Lower leg skin (tissue), 4 donors: ENCODE measurements around the gene CLMN. TPM values are rescaled to one million over a fixed set of nuclear protein-coding genes. Genes with fewer than 3 reads are reported as not detected.

Experiments
- DNase-seq, 2 donors: peaks; one replicate each; pipeline ENCODE4 v3.0.0-alpha.2; 2019; ENCODE audit warnings: low spot score in 2 of 2
- H3K4me3 ChIP-seq: fragments of 200-600 bp; sonication (generic); 2 replicates; pipeline ENCODE4 v1.5.1; 2017; ENCODE audit warnings: mild to moderate bottlenecking, low read depth; ENCODE audit not compliant: poor library complexity, severe bottlenecking
- CTCF ChIP-seq, 3 donors: fragments of 450-650 bp; IDR thresholded peaks; one replicate each; pipeline ENCODE4 v1.5.1; 2016; ENCODE audit warnings: antibody characterized with exemption in 3 of 3, mild to moderate bottlenecking in 3 of 3, moderate library complexity in 2 of 3
- POLR2A ChIP-seq, 2 donors: fragments of 450-650 bp; IDR thresholded peaks; one replicate each; pipeline ENCODE4 v1.6.1; 2016 to 2017; ENCODE audit warnings: antibody characterized with exemption in 2 of 2, mild to moderate bottlenecking in 1 of 2, moderate library complexity in 1 of 2
- WGBS, 2 donors: methylation state at CpG; one replicate each; pipeline ENCODE4 v1.1.5; 2018; 5-methylcytosine and 5-hydroxymethylcytosine counted together
- intact Hi-C: fragments of 100-400 bp; cut with DNase I; formaldehyde crosslinking; loops from one replicate; pipeline ENCODE4 v1.15.0; 2023; ENCODE audit warnings: low total_unique reads
- total RNA-seq, 4 donors: library from RNA; depleted of rRNA; stranded (reverse); fragments of >200 nt; gene quantifications; one replicate each; pipeline ENCODE4 v1.1.0, GENCODE V29; 2016

CLMN gene, protein sequence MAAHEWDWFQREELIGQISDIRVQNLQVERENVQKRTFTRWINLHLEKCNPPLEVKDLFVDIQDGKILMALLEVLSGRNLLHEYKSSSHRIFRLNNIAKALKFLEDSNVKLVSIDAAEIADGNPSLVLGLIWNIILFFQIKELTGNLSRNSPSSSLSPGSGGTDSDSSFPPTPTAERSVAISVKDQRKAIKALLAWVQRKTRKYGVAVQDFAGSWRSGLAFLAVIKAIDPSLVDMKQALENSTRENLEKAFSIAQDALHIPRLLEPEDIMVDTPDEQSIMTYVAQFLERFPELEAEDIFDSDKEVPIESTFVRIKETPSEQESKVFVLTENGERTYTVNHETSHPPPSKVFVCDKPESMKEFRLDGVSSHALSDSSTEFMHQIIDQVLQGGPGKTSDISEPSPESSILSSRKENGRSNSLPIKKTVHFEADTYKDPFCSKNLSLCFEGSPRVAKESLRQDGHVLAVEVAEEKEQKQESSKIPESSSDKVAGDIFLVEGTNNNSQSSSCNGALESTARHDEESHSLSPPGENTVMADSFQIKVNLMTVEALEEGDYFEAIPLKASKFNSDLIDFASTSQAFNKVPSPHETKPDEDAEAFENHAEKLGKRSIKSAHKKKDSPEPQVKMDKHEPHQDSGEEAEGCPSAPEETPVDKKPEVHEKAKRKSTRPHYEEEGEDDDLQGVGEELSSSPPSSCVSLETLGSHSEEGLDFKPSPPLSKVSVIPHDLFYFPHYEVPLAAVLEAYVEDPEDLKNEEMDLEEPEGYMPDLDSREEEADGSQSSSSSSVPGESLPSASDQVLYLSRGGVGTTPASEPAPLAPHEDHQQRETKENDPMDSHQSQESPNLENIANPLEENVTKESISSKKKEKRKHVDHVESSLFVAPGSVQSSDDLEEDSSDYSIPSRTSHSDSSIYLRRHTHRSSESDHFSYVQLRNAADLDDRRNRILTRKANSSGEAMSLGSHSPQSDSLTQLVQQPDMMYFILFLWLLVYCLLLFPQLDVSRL
- 1 to 10 TPM; 5.6 to 7.6 (median 7.2) TPM for total RNA-seq

DNA sequence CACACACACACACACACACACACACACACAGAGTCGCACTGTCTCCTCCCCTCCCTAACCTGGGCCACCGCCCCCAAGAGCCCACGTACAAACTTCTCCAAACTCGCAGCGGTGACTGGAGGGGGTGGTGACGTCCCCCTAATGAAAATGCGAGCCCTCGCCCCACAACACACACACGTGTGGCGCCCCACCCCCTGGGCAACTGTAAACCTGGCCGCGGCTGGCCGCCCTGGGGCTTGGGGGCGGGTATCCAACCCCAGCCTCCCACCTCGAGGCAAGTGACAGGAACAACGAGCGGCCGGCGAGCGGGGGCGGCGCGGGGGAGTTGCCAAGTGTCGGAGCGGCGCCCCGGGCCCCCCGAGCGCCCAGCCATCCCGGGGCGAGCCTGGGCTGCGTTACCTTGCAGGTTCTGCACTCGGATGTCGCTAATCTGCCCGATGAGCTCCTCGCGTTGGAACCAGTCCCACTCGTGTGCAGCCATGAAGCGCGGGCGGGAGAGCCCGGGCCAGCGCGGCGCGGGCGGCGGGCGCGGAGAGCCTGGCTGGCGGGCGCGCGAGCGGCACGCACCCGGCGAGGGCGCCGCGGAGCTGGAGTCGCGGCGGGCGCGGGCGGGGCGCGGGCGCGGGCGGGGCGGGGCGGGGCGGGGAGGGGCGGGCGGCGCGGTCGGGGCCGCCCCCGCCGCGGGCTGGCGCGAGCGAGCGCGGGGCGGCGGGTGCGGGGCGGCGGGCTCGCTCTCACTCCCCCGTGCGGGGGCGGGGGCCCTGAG is at the start of gene CLMN:
Gene CLMN, minus strand, starts transcription at position 597 of the 766 bp plus-strand sequence. Its CDS starts 116 bp downstream, at position 481.
- H3K4me3 ChIP-seq = peak within 1 kb of the TSS; percentile 59
- intact Hi-C loops = no loop called here
- 1 to 2% methylated on average over 9 to 20 of the region's 98 CpGs for WGBS, 2 donors
- no peak for DNase-seq
- no peak for TF ChIP-seq CTCF (IDR thresholded peaks at IDR 0.05)

DNA sequence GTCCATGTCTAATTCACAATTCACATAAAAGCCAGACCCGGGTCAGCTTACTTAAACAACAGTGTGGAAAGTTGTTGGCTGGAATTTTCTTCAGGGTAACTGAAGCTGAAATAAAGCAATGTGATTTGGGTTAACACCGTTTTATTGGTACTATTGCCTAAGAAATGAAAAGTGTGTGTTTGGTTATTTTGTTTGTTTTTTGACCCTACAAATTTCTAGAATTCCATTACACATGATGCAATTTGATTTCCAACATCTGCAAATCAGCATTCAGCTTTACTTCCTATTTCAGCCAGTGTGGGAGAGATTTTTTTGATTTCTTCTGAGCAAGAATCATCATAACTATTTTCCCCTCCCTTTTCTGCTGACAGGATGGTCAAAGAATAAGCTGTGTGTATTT is 45.7 kb upstream of the CLMN start:
- WGBS, 2 donors = 64 to 68% methylated on average over 2 of the region's 2 CpGs
- intact Hi-C loops = no loop called here

DNA sequence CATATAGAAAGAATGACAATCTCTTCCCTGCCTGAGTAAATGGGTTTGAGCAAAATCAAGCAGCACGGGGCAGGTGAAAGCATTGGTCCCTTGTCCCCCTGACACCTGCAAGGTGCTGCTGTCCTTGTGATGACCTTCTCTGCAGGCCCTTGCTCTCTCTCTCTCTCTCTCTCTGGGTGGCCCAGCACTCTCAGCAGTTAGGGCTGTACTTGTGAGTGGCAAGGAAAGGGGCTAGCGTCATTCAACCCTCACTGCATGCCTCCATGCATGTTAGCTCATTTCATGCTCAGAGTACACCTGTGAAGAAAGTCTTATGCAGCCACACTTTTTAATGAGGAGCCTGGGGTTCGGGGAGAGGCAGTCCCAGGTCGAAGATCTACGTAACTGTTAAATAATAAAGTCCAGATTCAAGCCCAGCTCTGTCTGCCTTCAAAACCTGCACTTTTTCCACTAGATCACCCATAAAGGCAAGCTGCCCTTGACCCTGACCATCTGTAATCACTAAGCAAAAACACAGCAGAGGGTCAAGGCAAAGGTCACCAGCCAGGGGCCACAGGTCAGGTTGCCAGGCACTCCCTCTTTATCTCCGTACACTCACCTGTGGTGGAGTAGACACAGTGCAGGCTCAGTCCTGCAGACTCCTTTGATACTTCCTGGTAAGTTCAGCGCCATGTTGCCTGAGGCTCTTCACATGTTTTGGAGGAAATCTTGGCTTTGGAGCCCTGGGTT is 44.9 kb upstream of the CLMN start:
- DNase-seq = peak in 1 of 2 donors; percentile 79
- no peak for TF ChIP-seq CTCF (IDR thresholded peaks at IDR 0.05)
- TF ChIP-seq POLR2A (IDR thresholded peaks at IDR 0.05) = no peak
- no peak overlapping the region for H3K4me3 ChIP-seq
- intact Hi-C loops = no loop called here
- 66 to 69% methylated on average over 7 of the region's 7 CpGs for WGBS, 2 donors

More for the DNA sequence above, 45.7 kb upstream of the CLMN start:
- no peak for DNase-seq
- H3K4me3 ChIP-seq = no peak overlapping the region
- TF ChIP-seq POLR2A (IDR thresholded peaks at IDR 0.05) (no peak), CTCF (IDR thresholded peaks at IDR 0.05) (no peak)

DNA sequence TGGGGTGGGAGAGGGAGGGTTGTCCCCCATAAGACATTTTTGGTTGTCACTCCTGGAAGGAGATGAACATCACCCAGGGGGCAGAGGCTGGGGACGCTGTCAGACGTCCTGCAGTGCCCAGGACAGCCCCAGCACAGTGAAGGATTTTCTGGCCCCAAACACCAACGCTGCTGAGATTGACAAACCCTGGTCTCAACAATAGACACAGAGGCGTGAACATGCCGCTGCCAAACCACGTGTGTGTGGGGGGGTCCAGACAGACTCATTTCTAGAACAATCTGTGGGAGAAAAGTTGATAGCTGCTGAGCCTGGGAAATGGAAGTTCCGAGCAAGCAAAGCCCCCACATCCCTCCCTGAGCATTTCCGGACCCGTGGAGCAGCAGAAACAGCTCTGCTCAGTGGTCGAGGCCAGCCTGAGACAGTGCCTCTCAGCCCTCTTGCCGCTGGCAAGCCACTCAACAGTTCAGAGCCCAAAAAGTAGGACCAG is 43.8 kb upstream of the CLMN start:
- intact Hi-C loops = no loop called here
- peak in 1 of 2 donors; percentile 60 for DNase-seq
- H3K4me3 ChIP-seq = no peak overlapping the region
- TF ChIP-seq POLR2A (IDR thresholded peaks at IDR 0.05) (no peak), CTCF (IDR thresholded peaks at IDR 0.05) (no peak)
- WGBS, 2 donors = 69 to 81% methylated on average over 11 of the region's 11 CpGs

- TF ChIP-seq POLR2A (IDR thresholded peaks at IDR 0.05) = no peak
- no peak for TF ChIP-seq CTCF (IDR thresholded peaks at IDR 0.05)
- H3K4me3 ChIP-seq = no peak overlapping the region
- 43 to 52% methylated on average over 9 of the region's 9 CpGs for WGBS, 2 donors
- DNase-seq = peak in 1 of 2 donors; percentile 76
- intact Hi-C loops = no loop called here
These were observed 42.4 kb upstream of the CLMN start for GRCh38 chr14:95362138-95362494.
